CD4-positive, alpha-beta T cell (primary cell): ENCODE measurements around the gene TSR3. TPM values are rescaled to one million over a fixed set of nuclear protein-coding genes. Genes with fewer than 3 reads are reported as not detected.

Experiments
- ATAC-seq: fragments of 200-7000 bp; cut with Tn5 transposase; one replicate; pipeline ENCODE4 v1.10.0; 2022; ENCODE audit warnings: mild to moderate bottlenecking; ENCODE audit not compliant: poor library complexity
- CTCF ChIA-PET: fragments of 350-600 bp; sonication (Branson Sonifier 250); formaldehyde crosslinking; loops from one replicate; lab custom pipeline; 2021; ENCODE audit warnings: antibody characterized with exemption, inconsistent platforms; lab: Charles Lee
- POLR2A ChIA-PET: fragments of 350-600 bp; sonication (Branson Sonifier 250); formaldehyde crosslinking; loops from one replicate; lab custom pipeline; 2021; ENCODE audit warnings: antibody characterized with exemption, inconsistent platforms; lab: Charles Lee
- DNase-seq, 14 experiments: peaks; one replicate each; pipeline ENCODE4 v3.0.0-alpha.2; 2013 to 2020; ENCODE audit warnings: mixed read lengths in 2 of 14
- H3K27ac ChIP-seq, 2 donors: one replicate each; pipeline versions ENCODE4 v1.5.1 to v1.7.0; 2013; ENCODE audit warnings: low read length in 2 of 2, low read depth in 1 of 2, mild to moderate bottlenecking in 1 of 2
- H3K27me3 ChIP-seq, 2 experiments: 1 replicate in 1 of 2; 2 replicates in 1 of 2; pipeline versions ENCODE4 v1.6.1 to v1.7.0; 2013; ENCODE audit warnings: low read length in 2 of 2, control low read depth in 1 of 2, mild to moderate bottlenecking in 1 of 2, moderate library complexity in 1 of 2; ENCODE audit not compliant: insufficient read depth in 2 of 2, control insufficient read depth in 1 of 2
- H3K36me3 ChIP-seq: one replicate; pipeline ENCODE4 v1.6.1; 2013; ENCODE audit warnings: low read length, control low read depth; ENCODE audit not compliant: insufficient read depth
- H3K4me1 ChIP-seq: one replicate; pipeline ENCODE4 v1.6.1; 2013; ENCODE audit warnings: low read length, control low read depth; ENCODE audit not compliant: insufficient read depth
- H3K4me3 ChIP-seq: one replicate; pipeline ENCODE4 v1.5.1; 2013; ENCODE audit warnings: mild to moderate bottlenecking, low read length, moderate library complexity
- H3K9me3 ChIP-seq, 2 experiments: 1 replicate in 1 of 2; 2 replicates in 1 of 2; pipeline versions ENCODE4 v1.6.1 to v1.7.0; 2013; ENCODE audit warnings: low read length in 2 of 2, mild to moderate bottlenecking in 2 of 2, control low read depth in 1 of 2, moderate library complexity in 1 of 2; ENCODE audit not compliant: control insufficient read depth in 1 of 2, insufficient read depth in 1 of 2
- H3K27ac Mint-ChIP-seq: one replicate; pipeline ENCODE4 v1.8.0; 2020; ENCODE audit warnings: mixed read lengths
- H3K27me3 Mint-ChIP-seq: one replicate; pipeline ENCODE4 v1.8.0; 2021; ENCODE audit warnings: mixed read lengths
- H3K36me3 Mint-ChIP-seq: one replicate; pipeline ENCODE4 v1.8.0; 2021; ENCODE audit warnings: low read depth, mixed read lengths
- H3K4me1 Mint-ChIP-seq: one replicate; pipeline ENCODE4 v1.8.0; 2021; ENCODE audit warnings: low read depth, mixed read lengths
- H3K4me3 Mint-ChIP-seq: one replicate; pipeline ENCODE4 v1.8.0; 2020; ENCODE audit warnings: mild to moderate bottlenecking, mixed read lengths
- H3K9me3 Mint-ChIP-seq: one replicate; pipeline ENCODE4 v1.8.0; 2020; ENCODE audit warnings: mixed read lengths
- intact Hi-C, 2 experiments: fragments of 100-400 bp; cut with DNase I in 1 of 2; cut with micrococcal nuclease in 1 of 2; formaldehyde crosslinking; loops; one replicate each; pipeline versions ENCODE4 v1.15.1 to v1.9.0; 2023 to 2025; cut with DNase I, micrococcal nuclease
- total RNA-seq, 174 experiments: library from RNA in 2 of 174; stranded (reverse) in 2 of 174; gene quantifications; one replicate each; pipeline ENCODE4 v1.2.3 and lab custom pipeline; 2021 to 2026
- TF ChIP-seq, protein P1 (sequence below): fragments of 200-600 bp; IDR thresholded peaks from one replicate; pipeline ENCODE4 v1.8.0; 2022; ENCODE audit warnings: antibody characterized with exemption, mild to moderate bottlenecking

The TSR3 gene
- total RNA-seq, 2 experiments from 2014 or later: 19.9 to 21.4 TPM

DNA sequence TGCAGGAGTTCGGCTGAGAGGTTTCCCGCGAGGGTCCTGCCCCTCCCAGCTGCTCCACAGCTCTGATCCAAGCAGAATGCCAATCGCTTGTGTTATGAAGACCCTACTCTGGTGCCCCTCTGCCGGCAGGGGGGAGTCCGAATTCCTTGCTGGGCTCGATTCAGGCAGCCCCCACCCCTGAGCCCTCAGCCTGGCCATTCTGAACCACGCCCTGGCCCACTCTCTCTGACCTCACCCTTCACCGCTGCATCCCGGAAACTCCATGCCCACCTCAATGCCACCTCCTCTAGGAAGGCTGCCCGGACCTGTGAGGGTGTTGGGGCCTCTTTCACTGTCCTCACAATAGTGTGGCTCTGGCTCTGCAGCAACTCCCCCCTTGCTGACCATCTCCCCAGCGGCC is 50.1 kb downstream of the TSR3 start:
- Mint-ChIP-seq H3K9me3 (no peaks in the 10 kb centered on the region), H3K27ac (no peak overlapping the region), H3K4me1 (peaks cover 26% of the 10 kb centered on the region), H3K36me3 (no peaks in the 10 kb centered on the region), H3K4me3 (no peak overlapping the region), H3K27me3 (peaks cover 17% of the 10 kb centered on the region)
- H3K27me3 ChIP-seq: peaks cover 0 to 6% of the 10 kb centered on the region in 2 experiments
- TF ChIP-seq, protein P1, sequence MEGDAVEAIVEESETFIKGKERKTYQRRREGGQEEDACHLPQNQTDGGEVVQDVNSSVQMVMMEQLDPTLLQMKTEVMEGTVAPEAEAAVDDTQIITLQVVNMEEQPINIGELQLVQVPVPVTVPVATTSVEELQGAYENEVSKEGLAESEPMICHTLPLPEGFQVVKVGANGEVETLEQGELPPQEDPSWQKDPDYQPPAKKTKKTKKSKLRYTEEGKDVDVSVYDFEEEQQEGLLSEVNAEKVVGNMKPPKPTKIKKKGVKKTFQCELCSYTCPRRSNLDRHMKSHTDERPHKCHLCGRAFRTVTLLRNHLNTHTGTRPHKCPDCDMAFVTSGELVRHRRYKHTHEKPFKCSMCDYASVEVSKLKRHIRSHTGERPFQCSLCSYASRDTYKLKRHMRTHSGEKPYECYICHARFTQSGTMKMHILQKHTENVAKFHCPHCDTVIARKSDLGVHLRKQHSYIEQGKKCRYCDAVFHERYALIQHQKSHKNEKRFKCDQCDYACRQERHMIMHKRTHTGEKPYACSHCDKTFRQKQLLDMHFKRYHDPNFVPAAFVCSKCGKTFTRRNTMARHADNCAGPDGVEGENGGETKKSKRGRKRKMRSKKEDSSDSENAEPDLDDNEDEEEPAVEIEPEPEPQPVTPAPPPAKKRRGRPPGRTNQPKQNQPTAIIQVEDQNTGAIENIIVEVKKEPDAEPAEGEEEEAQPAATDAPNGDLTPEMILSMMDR: no peak
- DNase-seq (no peak), ATAC-seq (no peak)
- peaks cover 51% of the 10 kb centered on the region for H3K4me1 ChIP-seq
- peaks cover 0 to 5% of the 10 kb centered on the region in 2 experiments for H3K9me3 ChIP-seq
- intact Hi-C loops: loop anchor here in 1 of 2 experiments (10.0 kb wide), 2 partner anchors 173 to 483 kb away; partner anchors contain the start of genes CLCN7, NUBP2 and SPSB3
- H3K36me3 ChIP-seq: no peaks in the 10 kb centered on the region
- CTCF ChIA-PET: interaction anchor here (0.6 to 1.3 kb wide), 2 partner anchors 8 to 532 kb away, joined by 3 to 5 read pairs; partner anchors contain the start of gene UBE2I
- POLR2A ChIA-PET: interaction anchor here (1.0 to 1.3 kb wide), 2 partner anchors 8 to 9 kb away, joined by 3 to 4 read pairs; partner anchors contain the start of gene UBE2I
- H3K4me3 ChIP-seq: no peak overlapping the region
- no peak overlapping the region for H3K27ac ChIP-seq

DNA sequence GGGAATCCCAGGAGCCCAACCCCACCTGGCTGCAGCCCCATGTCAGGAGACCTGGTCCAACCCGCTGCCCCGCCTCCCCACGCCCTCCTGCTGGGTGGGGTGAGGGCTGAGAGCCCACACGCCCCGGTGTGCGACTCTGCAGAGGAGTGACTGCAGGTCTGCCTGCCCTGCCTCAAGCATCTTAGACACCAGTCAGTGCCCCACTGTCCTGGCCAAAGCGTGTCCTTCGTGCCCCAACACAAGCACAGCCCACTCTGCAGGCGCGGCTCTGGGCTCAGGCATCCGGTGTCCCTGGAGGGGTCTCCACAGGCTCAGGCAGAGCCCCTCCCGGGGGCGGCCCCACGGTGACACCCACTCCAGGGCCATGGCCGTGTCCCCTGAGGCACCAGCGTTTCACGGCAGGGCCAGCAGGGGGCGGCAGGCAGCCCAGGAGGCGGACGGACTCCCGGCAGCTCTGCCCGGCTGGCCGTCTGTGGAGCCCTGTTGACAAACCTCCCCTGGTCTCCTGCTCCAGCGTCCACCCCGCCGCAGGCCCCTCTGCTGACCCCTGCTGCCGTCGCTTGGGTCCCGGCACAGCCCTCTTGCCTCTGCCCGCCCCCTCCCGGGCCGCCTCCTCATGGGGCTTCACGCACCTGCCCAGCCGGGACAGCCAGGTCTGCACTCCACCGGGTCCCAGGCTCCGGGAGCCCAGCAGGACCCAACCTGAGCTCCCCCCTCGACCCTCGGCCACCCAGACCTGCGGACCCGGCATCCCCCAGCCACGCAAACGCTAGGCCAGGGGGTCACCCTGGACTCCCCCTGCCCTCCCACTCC is 50.8 kb downstream of the TSR3 start:
- H3K4me3 Mint-ChIP-seq: no peak overlapping the region
- H3K36me3 ChIP-seq: no peaks in the 10 kb centered on the region
- peaks cover 21% of the 10 kb centered on the region for H3K4me1 Mint-ChIP-seq
- no peaks in the 10 kb centered on the region for H3K36me3 Mint-ChIP-seq
- DNase-seq (peak; percentile 53 to 83 (median 66)), ATAC-seq (peak; percentile 55)
- H3K9me3 Mint-ChIP-seq: no peaks in the 10 kb centered on the region
- ChIA-PET POLR2A (interaction anchor here (1.0 to 1.3 kb wide), 3 partner anchors 8 to 42 kb away, joined by 3 to 4 read pairs (median 4); partner anchors contain the start of gene UBE2I), CTCF (interaction anchor here (0.6 to 1.3 kb wide), 2 partner anchors 8 to 532 kb away, joined by 3 to 5 read pairs; partner anchors contain the start of gene UBE2I)
- H3K27ac ChIP-seq: no peak overlapping the region
- H3K27me3 Mint-ChIP-seq: peaks cover 17% of the 10 kb centered on the region
- intact Hi-C loops: loop anchor here in 1 of 2 experiments (10.0 kb wide), 2 partner anchors 174 to 484 kb away; partner anchors contain the start of genes CLCN7, NUBP2 and SPSB3
- H3K9me3 ChIP-seq: peaks cover 0 to 5% of the 10 kb centered on the region in 2 experiments
- H3K4me1 ChIP-seq: peaks cover 45% of the 10 kb centered on the region
- no peak overlapping the region for H3K4me3 ChIP-seq
- peaks cover 0 to 6% of the 10 kb centered on the region in 2 experiments for H3K27me3 ChIP-seq
- TF ChIP-seq, protein P1: peak; percentile 89
- H3K27ac Mint-ChIP-seq: no peak overlapping the region

DNA sequence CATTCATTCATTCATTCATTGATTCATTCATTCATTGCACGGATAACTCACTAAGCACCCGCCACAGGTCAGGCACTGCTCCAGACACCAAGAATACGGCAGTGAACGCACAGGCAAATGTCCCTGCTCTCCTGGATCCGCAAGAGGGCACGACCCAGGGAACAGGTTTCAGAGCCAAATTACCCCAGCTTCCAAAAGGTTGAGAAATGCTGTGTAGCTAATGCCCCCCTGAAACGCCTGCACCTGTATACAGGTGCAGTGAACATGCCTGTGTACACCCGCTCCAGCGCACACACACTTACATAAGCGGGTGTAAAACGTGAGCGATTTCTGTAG is 51.8 kb downstream of the TSR3 start:
- CTCF ChIA-PET: no interaction called here
- POLR2A ChIA-PET: interaction anchor here (1.1 kb wide), 1 partner anchor 43 kb away, joined by 4 read pairs; no protein-coding TSS in a partner anchor
- Histone ChIP-seq H3K4me1 (peaks cover 34% of the 10 kb centered on the region), H3K9me3 (peaks cover 0 to 5% of the 10 kb centered on the region in 2 experiments), H3K27ac (no peak overlapping the region), H3K36me3 (no peaks in the 10 kb centered on the region), H3K27me3 (peaks cover 0 to 6% of the 10 kb centered on the region in 2 experiments), H3K4me3 (no peak overlapping the region)
- Mint-ChIP-seq H3K27ac (no peak overlapping the region), H3K27me3 (peaks cover 22% of the 10 kb centered on the region), H3K4me3 (no peak overlapping the region), H3K4me1 (peaks cover 21% of the 10 kb centered on the region), H3K36me3 (no peaks in the 10 kb centered on the region), H3K9me3 (no peaks in the 10 kb centered on the region)
- no peak for DNase-seq
- no peak for ATAC-seq
- TF ChIP-seq, protein P1: no peak
- intact Hi-C loops: loop anchor here in 1 of 2 experiments (10.0 kb wide), 2 partner anchors 175 to 485 kb away; partner anchors contain the start of genes CLCN7, NUBP2 and SPSB3

Other genes starting within 250 kb of the TSR3 start
- gene CACNA1H, start 198.8 kb downstream of the TSR3 start, total RNA-seq: 1 to 10 TPM; 5.7 to 6.3 TPM
- not detected for gene TPSG1, start 126.6 kb downstream of the TSR3 start, total RNA-seq
- not detected for gene TPSB2, start 121.7 kb downstream of the TSR3 start, total RNA-seq
- under 1 TPM in 1 of 2 experiments, not detected in 1; 0.22 TPM for gene TPSAB1, start 111.2 kb downstream of the TSR3 start, total RNA-seq
- gene TPSD1, start 95.8 kb downstream of the TSR3 start, total RNA-seq: not detected
- gene UBE2I, start 42.2 kb downstream of the TSR3 start, total RNA-seq: 100 to 1,000 TPM; 247 to 252 TPM
- gene BAIAP3, start 18.2 kb downstream of the TSR3 start, total RNA-seq: 10 to 100 TPM; 19.6 to 21.5 TPM
- 10 to 100 TPM; 27.6 to 32.0 TPM for gene GNPTG, start 53 bp upstream of the TSR3 start, total RNA-seq
- 10 to 100 TPM; 52.6 to 53.2 TPM for gene UNKL, start 62.8 kb upstream of the TSR3 start, total RNA-seq
- gene UQCC4, start 68.9 kb upstream of the TSR3 start, total RNA-seq: 1 to 10 TPM; 6.9 to 7.6 TPM
- under 1 TPM in 1 of 2 experiments, not detected in 1; 0.30 TPM for gene PERCC1, start 79.2 kb upstream of the TSR3 start, total RNA-seq
- gene CCDC154, start 92.7 kb upstream of the TSR3 start, total RNA-seq: 1 to 10 TPM; 2.9 to 3.0 TPM
- 10 to 100 TPM; 70.5 to 76.2 TPM for gene CLCN7, start 123.2 kb upstream of the TSR3 start, total RNA-seq
- gene PTX4, start 137.1 kb upstream of the TSR3 start, total RNA-seq: not detected
- gene TELO2, start 141.5 kb upstream of the TSR3 start, total RNA-seq: 10 to 100 TPM; 29.7 to 30.8 TPM
- 10 to 100 TPM; 20.5 to 22.1 TPM for gene TMEM204, start 181.8 kb upstream of the TSR3 start, total RNA-seq